Fibroblast of villous mesenchyme (primary cell): Measurements from ENCODE around the gene CST8. TPM values are rescaled to one million over a fixed set of nuclear protein-coding genes. Genes with fewer than 3 reads are reported as not detected.

Experiments used
- DNase-seq: peaks from one replicate; pipeline ENCODE4 v3.0.0-alpha.2; 2010; ENCODE audit warnings: low read depth
- H3K4me3 ChIP-seq: 2 replicates; pipeline ENCODE4 v1.5.1; 2011; ENCODE audit warnings: low read depth, mild to moderate bottlenecking, low read length
- total RNA-seq: library from RNA; depleted of rRNA; stranded (reverse); fragments of >200 nt; gene quantifications from 2 replicates; pipeline ENCODE4 v1.2.3, GENCODE V29; 2012
- TF ChIP-seq, protein P1 (sequence below): IDR thresholded peaks from 2 replicates; pipeline ENCODE4 v1.5.1; 2012; ENCODE audit warnings: low read depth, mild to moderate bottlenecking, low read length; ENCODE audit not compliant: insufficient read depth

CST8 gene
- total RNA-seq, 1 donor: not detected

DNA sequence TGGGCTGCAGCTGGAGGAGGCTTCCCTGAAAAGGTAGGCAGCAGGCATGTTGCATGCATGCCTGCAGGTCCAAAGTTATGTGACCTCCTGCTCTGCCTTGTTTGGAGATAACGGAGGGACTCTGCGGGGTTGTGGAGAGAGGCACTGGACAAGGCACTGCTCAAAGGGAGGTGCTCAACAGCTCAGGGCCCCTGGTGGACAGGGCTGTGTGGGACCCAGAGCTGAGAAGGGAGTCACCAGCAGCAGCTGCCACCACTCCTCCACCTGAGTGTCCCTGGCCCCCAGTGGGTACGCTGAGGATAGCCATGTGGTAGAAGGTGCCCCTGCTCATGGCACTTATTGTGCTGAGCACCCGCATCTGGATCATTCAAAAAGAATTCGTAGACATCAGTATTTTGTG is 15.5 kb upstream of the CST8 start:
- H3K4me3 ChIP-seq: no peak overlapping the region
- TF ChIP-seq, protein P1, sequence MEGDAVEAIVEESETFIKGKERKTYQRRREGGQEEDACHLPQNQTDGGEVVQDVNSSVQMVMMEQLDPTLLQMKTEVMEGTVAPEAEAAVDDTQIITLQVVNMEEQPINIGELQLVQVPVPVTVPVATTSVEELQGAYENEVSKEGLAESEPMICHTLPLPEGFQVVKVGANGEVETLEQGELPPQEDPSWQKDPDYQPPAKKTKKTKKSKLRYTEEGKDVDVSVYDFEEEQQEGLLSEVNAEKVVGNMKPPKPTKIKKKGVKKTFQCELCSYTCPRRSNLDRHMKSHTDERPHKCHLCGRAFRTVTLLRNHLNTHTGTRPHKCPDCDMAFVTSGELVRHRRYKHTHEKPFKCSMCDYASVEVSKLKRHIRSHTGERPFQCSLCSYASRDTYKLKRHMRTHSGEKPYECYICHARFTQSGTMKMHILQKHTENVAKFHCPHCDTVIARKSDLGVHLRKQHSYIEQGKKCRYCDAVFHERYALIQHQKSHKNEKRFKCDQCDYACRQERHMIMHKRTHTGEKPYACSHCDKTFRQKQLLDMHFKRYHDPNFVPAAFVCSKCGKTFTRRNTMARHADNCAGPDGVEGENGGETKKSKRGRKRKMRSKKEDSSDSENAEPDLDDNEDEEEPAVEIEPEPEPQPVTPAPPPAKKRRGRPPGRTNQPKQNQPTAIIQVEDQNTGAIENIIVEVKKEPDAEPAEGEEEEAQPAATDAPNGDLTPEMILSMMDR: no peak
- DNase-seq: no peak

DNA sequence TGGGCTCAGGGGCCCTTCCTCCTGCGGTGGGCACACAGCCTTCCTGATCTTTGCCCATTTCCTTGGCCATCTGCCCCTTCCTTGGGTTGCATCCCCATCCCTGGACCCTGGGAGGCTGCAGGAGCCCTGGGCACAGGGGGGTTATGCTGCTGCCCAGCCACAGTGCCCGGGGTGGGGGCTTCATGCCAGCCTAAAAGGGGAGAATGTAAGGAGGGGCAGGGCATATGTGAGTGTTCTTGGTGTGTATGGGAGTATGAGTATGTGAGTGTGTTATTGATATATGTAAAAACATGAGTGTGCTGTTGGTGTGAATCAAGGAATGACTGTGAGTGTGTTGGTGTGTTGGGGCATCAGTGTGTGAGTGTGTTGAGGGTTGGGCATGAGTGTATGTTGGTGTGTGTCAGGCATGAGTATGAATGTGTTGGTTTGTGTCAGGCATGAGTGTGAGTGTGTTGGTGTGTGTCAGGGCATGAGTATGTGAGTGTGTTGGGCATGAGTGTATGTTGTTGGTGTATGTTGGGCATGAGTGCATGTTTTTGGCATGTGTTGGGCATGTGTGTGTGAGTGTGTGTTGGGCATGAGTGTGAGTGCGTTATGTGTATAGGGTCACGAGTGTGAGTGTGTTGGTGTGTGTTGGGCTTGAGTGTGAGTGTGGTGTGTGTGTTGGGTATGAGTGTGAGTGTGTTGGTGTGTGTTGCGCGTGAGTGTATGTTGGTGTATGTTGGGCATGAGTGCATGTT is 14.7 kb upstream of the CST8 start:
- TF ChIP-seq, protein P1: no peak
- no peak for DNase-seq
- no peak overlapping the region for H3K4me3 ChIP-seq

DNA sequence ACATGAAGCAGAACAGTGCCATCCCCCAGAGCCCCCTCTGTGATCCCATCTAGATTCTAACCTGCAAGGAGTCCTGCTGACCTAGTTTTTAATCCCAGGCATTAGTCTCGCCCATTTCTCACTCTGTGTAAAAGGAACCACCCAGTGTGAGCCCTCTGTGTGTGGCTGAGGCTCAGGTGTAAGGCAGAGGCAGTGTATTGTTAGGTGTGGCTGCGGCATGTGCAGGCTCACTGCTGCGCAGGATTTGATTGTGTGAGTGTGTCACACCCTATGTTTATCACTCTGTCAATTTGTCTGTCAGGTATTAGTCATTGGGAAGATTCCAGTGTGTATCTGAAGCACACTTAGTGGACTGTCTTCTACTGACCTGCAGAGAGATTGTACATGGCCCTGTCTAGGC is 13.7 kb upstream of the CST8 start:
- no peak overlapping the region for H3K4me3 ChIP-seq
- DNase-seq: no peak
- TF ChIP-seq, protein P1: no peak

DNA sequence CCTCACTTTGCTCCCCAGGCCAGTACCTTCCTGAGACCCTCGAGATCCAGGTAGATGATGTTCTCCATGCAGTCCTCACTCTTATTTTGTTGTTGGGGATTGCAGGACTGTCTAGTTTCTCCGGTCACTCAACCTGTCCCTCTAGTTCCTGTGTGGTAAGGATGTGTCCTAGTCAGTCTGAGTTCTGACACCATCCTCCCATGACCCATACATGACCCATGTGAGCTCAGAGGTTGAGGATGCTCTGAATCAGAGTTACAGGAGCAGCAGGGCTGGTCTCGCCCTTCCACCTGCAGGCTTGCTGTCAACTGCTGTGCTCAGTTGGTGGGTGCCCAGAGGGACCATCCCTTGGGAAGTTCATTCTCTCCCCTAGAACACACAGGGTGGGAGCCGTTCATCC is 11.9 kb upstream of the CST8 start:
- no peak for DNase-seq
- H3K4me3 ChIP-seq: no peak overlapping the region
- TF ChIP-seq, protein P1: no peak

DNA sequence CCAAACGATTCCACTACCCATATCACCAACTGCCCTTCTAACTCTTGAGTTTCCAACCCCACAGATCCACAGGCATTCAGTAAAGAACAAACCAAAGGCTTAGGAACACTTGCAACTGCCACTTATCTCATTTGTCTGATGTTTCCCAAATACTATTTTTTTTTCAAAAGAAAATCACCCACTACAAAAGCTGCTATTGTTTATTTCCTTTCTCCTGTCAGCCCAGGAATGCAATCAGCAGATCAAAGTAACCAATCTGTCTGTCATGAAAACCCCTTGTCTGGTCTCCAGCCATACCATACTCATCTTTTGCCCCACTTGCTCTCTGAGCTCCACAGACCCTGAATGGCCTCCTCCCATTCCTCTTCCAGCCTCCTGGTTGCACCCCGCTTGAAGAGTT is 8.8 kb upstream of the CST8 start:
- H3K4me3 ChIP-seq: no peak overlapping the region
- TF ChIP-seq, protein P1: no peak
- DNase-seq: no peak

DNA sequence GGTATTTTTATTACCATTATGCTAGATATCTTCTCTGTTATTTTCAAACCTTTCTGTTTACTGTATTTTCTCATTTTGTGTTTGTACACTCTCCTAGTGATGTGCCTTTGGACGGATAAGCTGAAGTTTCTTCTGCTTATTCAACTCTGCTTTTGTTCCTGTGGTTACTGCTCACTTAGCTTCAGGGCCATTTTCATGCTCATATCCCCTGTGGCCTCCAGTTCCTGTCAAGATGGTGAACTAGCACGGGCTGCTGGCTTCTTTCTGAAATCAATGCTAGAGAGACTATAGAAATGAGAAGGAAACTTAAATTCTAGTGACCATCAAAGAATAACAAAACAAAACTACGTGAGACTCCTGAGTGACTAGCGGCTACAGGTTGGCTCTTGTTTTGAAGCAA is 6.8 kb upstream of the CST8 start:
- no peak overlapping the region for H3K4me3 ChIP-seq
- no peak for DNase-seq
- TF ChIP-seq, protein P1: no peak

DNA sequence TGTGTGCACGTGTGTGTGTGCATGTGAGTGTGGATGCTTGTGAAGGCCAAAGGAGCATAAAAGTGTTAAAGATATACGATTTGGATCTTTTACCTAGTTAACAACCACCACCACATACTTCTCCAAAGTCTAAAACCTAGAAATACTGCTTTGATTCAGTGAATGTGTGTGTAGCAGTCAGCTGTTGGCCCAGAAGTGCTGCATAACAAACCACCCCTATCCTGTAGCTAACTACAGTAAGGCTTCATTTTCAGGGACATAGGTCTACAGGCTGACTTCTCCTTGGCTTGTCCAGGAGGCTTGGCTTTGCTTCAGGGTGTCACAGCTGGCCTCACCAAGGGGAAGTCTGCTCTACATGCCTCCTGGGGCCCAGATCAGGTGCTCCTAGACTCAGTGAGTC is 2.4 kb upstream of the CST8 start:
- no peak overlapping the region for H3K4me3 ChIP-seq
- TF ChIP-seq, protein P1: no peak

More for the DNA sequence above, 2.4 kb upstream of the CST8 start:
- DNase-seq: no peak
